Neural progenitor cell (in vitro differentiated cells): ENCODE data around the gene SAMD8.

Source experiments
- EZH2 ChIP-seq: fragments of 200-600 bp; sonication (generic); IDR thresholded peaks from 2 replicates; pipeline ENCODE4 v1.6.1; 2017; ENCODE audit warnings: antibody characterized with exemption, mild to moderate bottlenecking, moderate library complexity
- EZH2phosphoT487 ChIP-seq: fragments of 200-600 bp; sonication (generic); IDR thresholded peaks from 2 replicates; pipeline ENCODE4 v1.6.1; 2017; ENCODE audit warnings: antibody characterized with exemption
- TF ChIP-seq, protein P1 (sequence below): fragments of 200-600 bp; sonication (generic); IDR thresholded peaks from 2 replicates; pipeline ENCODE4 v1.5.1; 2017; ENCODE audit warnings: antibody characterized with exemption, mild to moderate bottlenecking

DNA sequence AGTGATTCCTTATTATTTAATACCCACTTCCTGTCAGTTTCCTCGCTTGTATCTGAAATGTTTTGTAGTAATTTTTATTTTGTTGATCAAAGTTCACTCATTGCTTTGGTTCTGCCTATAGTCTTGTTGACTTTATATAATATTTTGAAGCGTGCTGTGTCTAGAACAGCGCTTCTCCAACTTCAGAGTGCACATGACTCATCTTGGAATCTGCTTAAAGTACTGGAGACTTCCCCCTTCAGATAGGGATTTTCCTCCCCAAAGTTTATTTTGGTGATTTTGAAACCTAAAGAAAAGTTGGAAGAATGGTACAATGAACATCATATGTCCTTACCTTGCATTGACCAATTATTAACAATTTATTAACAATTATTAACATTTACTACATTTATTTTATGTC, 118.5 kb downstream of the SAMD8 start:
- TF ChIP-seq, protein P1, sequence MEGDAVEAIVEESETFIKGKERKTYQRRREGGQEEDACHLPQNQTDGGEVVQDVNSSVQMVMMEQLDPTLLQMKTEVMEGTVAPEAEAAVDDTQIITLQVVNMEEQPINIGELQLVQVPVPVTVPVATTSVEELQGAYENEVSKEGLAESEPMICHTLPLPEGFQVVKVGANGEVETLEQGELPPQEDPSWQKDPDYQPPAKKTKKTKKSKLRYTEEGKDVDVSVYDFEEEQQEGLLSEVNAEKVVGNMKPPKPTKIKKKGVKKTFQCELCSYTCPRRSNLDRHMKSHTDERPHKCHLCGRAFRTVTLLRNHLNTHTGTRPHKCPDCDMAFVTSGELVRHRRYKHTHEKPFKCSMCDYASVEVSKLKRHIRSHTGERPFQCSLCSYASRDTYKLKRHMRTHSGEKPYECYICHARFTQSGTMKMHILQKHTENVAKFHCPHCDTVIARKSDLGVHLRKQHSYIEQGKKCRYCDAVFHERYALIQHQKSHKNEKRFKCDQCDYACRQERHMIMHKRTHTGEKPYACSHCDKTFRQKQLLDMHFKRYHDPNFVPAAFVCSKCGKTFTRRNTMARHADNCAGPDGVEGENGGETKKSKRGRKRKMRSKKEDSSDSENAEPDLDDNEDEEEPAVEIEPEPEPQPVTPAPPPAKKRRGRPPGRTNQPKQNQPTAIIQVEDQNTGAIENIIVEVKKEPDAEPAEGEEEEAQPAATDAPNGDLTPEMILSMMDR, result no peak
- TF ChIP-seq EZH2 (no peak), EZH2phosphoT487 (no peak)
